Right lobe of liver (tissue), 4 donors: ENCODE results near the gene PRKD2.

Experiments
- POLR2A ChIP-seq: fragments of 450-650 bp; IDR thresholded peaks from one replicate; pipeline ENCODE4 v1.6.1; 2017; ENCODE audit warnings: antibody characterized with exemption, mild to moderate bottlenecking
- TF ChIP-seq, protein P1 (sequence below), 4 donors: fragments of 200-600 bp in 3 of 4; fragments of 450-650 bp in 1 of 4; IDR thresholded peaks; one replicate each; pipeline versions ENCODE4 v1.5.1 to v1.8.0; 2016 to 2022; ENCODE audit warnings: antibody characterized with exemption in 4 of 4, mild to moderate bottlenecking in 2 of 4
- donor health status: DM: no; HTN: no; CAD: no.
- donor health status: DM: no; HTN: no; CAD: no.
- donor health status: DM: no; HTN: yes; CAD: no.

DNA sequence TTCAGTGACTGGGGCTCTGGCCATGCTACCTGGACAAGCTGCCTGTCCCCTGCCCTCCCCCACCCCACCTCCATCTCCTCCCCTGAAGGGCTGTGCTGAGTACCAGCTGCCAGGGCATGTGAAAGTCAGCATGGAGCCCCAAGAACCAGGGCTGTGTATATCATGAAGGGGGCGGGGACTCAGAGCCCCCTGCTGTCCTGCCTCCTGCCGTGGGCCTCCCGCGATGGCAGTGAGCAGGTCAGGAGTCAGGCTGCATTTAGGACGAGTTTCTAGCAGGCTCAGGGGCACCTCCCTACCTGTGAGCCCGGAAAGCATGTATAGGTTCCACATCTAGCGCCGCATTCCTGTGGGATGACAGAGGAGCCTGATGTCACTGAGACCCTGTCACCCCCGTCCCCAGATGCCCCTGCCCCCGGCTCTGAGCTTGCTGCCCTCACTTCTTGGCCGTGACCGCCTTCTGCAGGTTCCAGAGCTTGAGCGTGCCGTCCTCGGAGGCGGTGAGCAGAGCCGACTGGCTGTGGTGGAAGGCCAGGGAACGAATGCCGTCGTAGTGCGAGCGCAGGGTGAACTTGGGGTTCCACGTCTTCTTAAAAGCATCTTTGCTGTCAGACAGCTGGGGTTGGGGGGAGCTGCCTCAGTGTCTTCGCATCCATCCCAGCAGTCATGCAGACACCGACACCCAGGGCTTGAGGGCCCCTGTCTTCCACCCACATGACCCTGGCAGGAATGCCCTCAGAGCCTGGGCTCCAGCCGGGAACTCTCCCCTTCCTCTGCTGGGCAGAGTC, 8.3 kb upstream of the PRKD2 start:
- TF ChIP-seq, protein P1, sequence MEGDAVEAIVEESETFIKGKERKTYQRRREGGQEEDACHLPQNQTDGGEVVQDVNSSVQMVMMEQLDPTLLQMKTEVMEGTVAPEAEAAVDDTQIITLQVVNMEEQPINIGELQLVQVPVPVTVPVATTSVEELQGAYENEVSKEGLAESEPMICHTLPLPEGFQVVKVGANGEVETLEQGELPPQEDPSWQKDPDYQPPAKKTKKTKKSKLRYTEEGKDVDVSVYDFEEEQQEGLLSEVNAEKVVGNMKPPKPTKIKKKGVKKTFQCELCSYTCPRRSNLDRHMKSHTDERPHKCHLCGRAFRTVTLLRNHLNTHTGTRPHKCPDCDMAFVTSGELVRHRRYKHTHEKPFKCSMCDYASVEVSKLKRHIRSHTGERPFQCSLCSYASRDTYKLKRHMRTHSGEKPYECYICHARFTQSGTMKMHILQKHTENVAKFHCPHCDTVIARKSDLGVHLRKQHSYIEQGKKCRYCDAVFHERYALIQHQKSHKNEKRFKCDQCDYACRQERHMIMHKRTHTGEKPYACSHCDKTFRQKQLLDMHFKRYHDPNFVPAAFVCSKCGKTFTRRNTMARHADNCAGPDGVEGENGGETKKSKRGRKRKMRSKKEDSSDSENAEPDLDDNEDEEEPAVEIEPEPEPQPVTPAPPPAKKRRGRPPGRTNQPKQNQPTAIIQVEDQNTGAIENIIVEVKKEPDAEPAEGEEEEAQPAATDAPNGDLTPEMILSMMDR (IDR thresholded peaks at IDR 0.05), result no peak
- no peak for TF ChIP-seq POLR2A
